NB4 (cell line): ENCODE results near the gene SELPLG.

Experiments
- MAX ChIP-seq: IDR thresholded peaks from 2 replicates; pipeline ENCODE4 v1.6.1; 2011; ENCODE audit warnings: low read depth, low read length
- POLR2A ChIP-seq: IDR thresholded peaks from 2 replicates; pipeline ENCODE4 v1.6.1; 2011; ENCODE audit warnings: mild to moderate bottlenecking; ENCODE audit not compliant: insufficient read length; ENCODE audit errors: extremely low read depth
- TF ChIP-seq, protein P1 (sequence below): IDR thresholded peaks from one replicate; pipeline ENCODE4 v1.5.1; 2012; ENCODE audit warnings: low read depth, low read length

GRCh38 chr12:108663324-108664015, 29.8 kb upstream of the SELPLG start:
- no peak for TF ChIP-seq MAX
- TF ChIP-seq POLR2A, result no peak
- TF ChIP-seq, protein P1, sequence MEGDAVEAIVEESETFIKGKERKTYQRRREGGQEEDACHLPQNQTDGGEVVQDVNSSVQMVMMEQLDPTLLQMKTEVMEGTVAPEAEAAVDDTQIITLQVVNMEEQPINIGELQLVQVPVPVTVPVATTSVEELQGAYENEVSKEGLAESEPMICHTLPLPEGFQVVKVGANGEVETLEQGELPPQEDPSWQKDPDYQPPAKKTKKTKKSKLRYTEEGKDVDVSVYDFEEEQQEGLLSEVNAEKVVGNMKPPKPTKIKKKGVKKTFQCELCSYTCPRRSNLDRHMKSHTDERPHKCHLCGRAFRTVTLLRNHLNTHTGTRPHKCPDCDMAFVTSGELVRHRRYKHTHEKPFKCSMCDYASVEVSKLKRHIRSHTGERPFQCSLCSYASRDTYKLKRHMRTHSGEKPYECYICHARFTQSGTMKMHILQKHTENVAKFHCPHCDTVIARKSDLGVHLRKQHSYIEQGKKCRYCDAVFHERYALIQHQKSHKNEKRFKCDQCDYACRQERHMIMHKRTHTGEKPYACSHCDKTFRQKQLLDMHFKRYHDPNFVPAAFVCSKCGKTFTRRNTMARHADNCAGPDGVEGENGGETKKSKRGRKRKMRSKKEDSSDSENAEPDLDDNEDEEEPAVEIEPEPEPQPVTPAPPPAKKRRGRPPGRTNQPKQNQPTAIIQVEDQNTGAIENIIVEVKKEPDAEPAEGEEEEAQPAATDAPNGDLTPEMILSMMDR, result no peak
